Ovary (tissue), 3 donors: ENCODE measurements around the gene WWC1.

ENCODE experiments used
- EP300 ChIP-seq: sonication (generic); formaldehyde crosslinking; IDR thresholded peaks from one replicate; pipeline ENCODE4 v1.6.1; 2017; ENCODE audit warnings: antibody characterized with exemption
- POLR2A ChIP-seq: fragments of 450-650 bp; IDR thresholded peaks from one replicate; pipeline ENCODE4 v1.6.1; 2017; ENCODE audit warnings: antibody characterized with exemption, mild to moderate bottlenecking, moderate library complexity
- TF ChIP-seq, protein P1 (sequence below), 3 donors: fragments of 450-650 bp in 2 of 3; fragments of 200-600 bp in 1 of 3; IDR thresholded peaks; one replicate each; pipeline versions ENCODE4 v1.5.1 to v1.8.0; 2016 to 2022; ENCODE audit warnings: antibody characterized with exemption in 3 of 3, mild to moderate bottlenecking in 1 of 3
- donor health status: DM: no; HTN: no; CAD: no.

DNA sequence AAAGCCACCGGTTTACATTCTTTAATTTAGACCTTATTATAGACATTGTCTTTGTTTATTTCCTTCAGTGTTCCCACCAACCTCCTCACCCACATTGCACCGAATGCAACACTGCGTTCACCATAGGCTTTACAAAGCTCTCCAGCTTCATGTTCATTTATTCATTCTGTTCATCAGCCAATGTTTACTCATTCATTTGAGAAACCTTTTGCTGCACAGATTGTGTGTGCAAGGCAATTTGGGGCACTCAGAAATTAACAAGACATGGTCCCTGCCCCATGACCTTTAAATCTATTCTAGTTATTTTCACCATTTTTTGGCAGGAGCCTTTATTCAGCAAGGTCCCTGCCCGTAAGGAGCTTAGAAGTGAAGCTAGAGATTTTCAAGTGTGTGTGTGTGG, 124.0 kb downstream of the WWC1 start:
- TF ChIP-seq POLR2A = no peak
- TF ChIP-seq, protein P1, sequence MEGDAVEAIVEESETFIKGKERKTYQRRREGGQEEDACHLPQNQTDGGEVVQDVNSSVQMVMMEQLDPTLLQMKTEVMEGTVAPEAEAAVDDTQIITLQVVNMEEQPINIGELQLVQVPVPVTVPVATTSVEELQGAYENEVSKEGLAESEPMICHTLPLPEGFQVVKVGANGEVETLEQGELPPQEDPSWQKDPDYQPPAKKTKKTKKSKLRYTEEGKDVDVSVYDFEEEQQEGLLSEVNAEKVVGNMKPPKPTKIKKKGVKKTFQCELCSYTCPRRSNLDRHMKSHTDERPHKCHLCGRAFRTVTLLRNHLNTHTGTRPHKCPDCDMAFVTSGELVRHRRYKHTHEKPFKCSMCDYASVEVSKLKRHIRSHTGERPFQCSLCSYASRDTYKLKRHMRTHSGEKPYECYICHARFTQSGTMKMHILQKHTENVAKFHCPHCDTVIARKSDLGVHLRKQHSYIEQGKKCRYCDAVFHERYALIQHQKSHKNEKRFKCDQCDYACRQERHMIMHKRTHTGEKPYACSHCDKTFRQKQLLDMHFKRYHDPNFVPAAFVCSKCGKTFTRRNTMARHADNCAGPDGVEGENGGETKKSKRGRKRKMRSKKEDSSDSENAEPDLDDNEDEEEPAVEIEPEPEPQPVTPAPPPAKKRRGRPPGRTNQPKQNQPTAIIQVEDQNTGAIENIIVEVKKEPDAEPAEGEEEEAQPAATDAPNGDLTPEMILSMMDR (IDR thresholded peaks at IDR 0.05) = no peak
- TF ChIP-seq EP300 = no peak
